Neuronal stem cell (in vitro differentiated cells): ENCODE measurements around the gene OR52E1.

Experiments used
- DNase-seq: peaks from one replicate; pipeline ENCODE4 v3.0.0-alpha.2; 2013; ENCODE audit warnings: low spot score
- H2AFZ ChIP-seq: one replicate; pipeline ENCODE4 v1.6.1; 2013; ENCODE audit warnings: mild to moderate bottlenecking, low read length, inconsistent platforms
- H2AK5ac ChIP-seq: 2 replicates; pipeline ENCODE4 v1.6.1; 2013; ENCODE audit warnings: low read depth, mild to moderate bottlenecking, inconsistent platforms, low read length, moderate library complexity, mixed read lengths
- H2BK120ac ChIP-seq: 2 replicates; pipeline ENCODE4 v1.6.1; 2013; ENCODE audit warnings: low read depth, mild to moderate bottlenecking, inconsistent platforms, low read length, moderate library complexity, mixed read lengths
- H2BK12ac ChIP-seq: one replicate; pipeline ENCODE4 v1.6.1; 2013; ENCODE audit warnings: low read length, inconsistent platforms
- H2BK15ac ChIP-seq: 2 replicates; pipeline ENCODE4 v1.6.1; 2013; ENCODE audit warnings: mild to moderate bottlenecking, low read length, inconsistent platforms, mixed read lengths
- H2BK5ac ChIP-seq: one replicate; pipeline ENCODE4 v1.6.1; 2013; ENCODE audit warnings: inconsistent platforms, mild to moderate bottlenecking, low read length, moderate library complexity
- H3K14ac ChIP-seq: one replicate; pipeline ENCODE4 v1.6.1; 2013; ENCODE audit warnings: low read length, inconsistent platforms
- H3K18ac ChIP-seq: 2 replicates; pipeline ENCODE4 v1.6.1; 2013; ENCODE audit warnings: low read length, inconsistent platforms
- H3K23ac ChIP-seq: 2 replicates; pipeline ENCODE4 v1.6.1; 2013; ENCODE audit warnings: low read depth, mild to moderate bottlenecking, mixed read lengths, low read length, inconsistent platforms; ENCODE audit not compliant: poor library complexity
- H3K27ac ChIP-seq: replicated peaks from 3 replicates; pipeline ENCODE4 v1.5.1; 2013; ENCODE audit warnings: low read length, inconsistent platforms
- H3K27me3 ChIP-seq, 3 experiments: 2 replicates each; pipeline ENCODE4 v1.6.1; 2013; ENCODE audit warnings: low read length in 3 of 3, mild to moderate bottlenecking in 2 of 3, inconsistent platforms in 1 of 3, low read depth in 1 of 3, mixed read lengths in 1 of 3, moderate library complexity in 1 of 3; ENCODE audit not compliant: control insufficient read depth in 3 of 3, insufficient read depth in 3 of 3
- H3K36me3 ChIP-seq, 2 donors: replicated peaks in 1 of 2; 2 replicates each; pipeline ENCODE4 v1.6.1; 2013; ENCODE audit warnings: low read length in 2 of 2; ENCODE audit not compliant: control insufficient read depth in 2 of 2, insufficient read depth in 2 of 2
- H3K4ac ChIP-seq: 2 replicates; pipeline ENCODE4 v1.6.1; 2013; ENCODE audit warnings: inconsistent platforms, mild to moderate bottlenecking, low read length, moderate library complexity
- H3K4me1 ChIP-seq, 2 donors: 1 replicate in 1 of 2; 2 replicates in 1 of 2; pipeline ENCODE4 v1.6.1; 2013; ENCODE audit warnings: low read length in 2 of 2, low read depth in 1 of 2; ENCODE audit not compliant: control insufficient read depth in 2 of 2, insufficient read depth in 1 of 2
- H3K4me2 ChIP-seq: one replicate; pipeline ENCODE4 v1.6.1; 2013; ENCODE audit warnings: mild to moderate bottlenecking, low read length, inconsistent platforms; ENCODE audit not compliant: insufficient read depth, poor library complexity, severe bottlenecking
- H3K4me3 ChIP-seq, 2 donors: 2 replicates each; pipeline ENCODE4 v1.5.1; 2013; ENCODE audit warnings: low read length in 2 of 2, mild to moderate bottlenecking in 2 of 2, inconsistent platforms in 1 of 2, moderate library complexity in 1 of 2
- H3K79me1 ChIP-seq: one replicate; pipeline ENCODE4 v1.6.1; 2013; ENCODE audit warnings: low read depth, mild to moderate bottlenecking, inconsistent platforms, low read length, moderate library complexity
- H3K9ac ChIP-seq: one replicate; pipeline ENCODE4 v1.6.1; 2013; ENCODE audit warnings: mild to moderate bottlenecking, low read depth, low read length, inconsistent platforms; ENCODE audit not compliant: poor library complexity
- H3K9me3 ChIP-seq, 2 donors: replicated peaks in 1 of 2; 2 replicates each; pipeline versions ENCODE3 to v1.6.1; 2013; ENCODE audit warnings: low read length in 2 of 2, mild to moderate bottlenecking in 2 of 2, inconsistent platforms in 1 of 2, low read depth in 1 of 2, mixed read lengths in 1 of 2, moderate library complexity in 1 of 2; ENCODE audit not compliant: control insufficient read depth in 2 of 2, insufficient read depth in 1 of 2
- H4K8ac ChIP-seq: one replicate; pipeline ENCODE4 v1.6.1; 2013; ENCODE audit warnings: low read depth, mild to moderate bottlenecking, inconsistent platforms, low read length, moderate library complexity
- H4K91ac ChIP-seq: one replicate; pipeline ENCODE4 v1.6.1; 2013; ENCODE audit warnings: low read length, low read depth, mild to moderate bottlenecking, inconsistent platforms; ENCODE audit not compliant: poor library complexity
- WGBS, 2 donors: extraction: QIAGEN DNeasy Blood & Tissue Kit; methylation state at CpG; one replicate each; pipeline ENCODE4 v1.1.7; 2013; ENCODE audit warnings: missing lambda C conversion rate in 2 of 2, mixed read lengths in 1 of 2; ENCODE audit not compliant: insufficient read length in 2 of 2, insufficient replicate concordance in 1 of 2; ENCODE audit errors: extremely low coverage in 2 of 2; 5-methylcytosine and 5-hydroxymethylcytosine counted together

Gene OR52E1

DNA sequence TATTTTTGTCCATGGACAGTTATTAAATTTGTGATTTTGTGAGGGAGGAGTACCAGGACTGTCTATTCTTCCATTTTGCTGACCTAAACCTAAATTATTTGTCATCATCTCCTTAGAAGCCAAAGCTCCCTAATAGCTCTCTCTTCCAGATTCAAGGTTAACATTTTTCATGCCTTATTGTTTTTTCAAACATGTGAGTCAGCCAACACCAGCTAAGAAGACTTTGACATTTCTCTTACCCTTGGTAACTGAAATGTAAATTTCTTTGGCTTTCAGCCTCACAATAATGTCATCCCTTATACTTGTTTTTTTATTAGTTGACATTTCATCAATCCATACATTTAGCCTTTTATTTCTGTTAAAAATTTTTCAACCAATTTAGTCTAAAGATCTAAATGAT is 19.2 kb downstream of the OR52E1 start:
- no peak overlapping the region for H4K91ac ChIP-seq
- no peak overlapping the region for H2AK5ac ChIP-seq
- no peak for DNase-seq
- no peak overlapping the region for H4K8ac ChIP-seq
- H3K79me1 ChIP-seq = no peaks in the 10 kb centered on the region
- H3K36me3 ChIP-seq = no peaks in the 10 kb centered on the region
- no peak overlapping the region for H2BK12ac ChIP-seq
- no peak overlapping the region for H3K23ac ChIP-seq
- no peaks in the 10 kb centered on the region for H3K27me3 ChIP-seq
- H3K18ac ChIP-seq = no peak overlapping the region
- no peak overlapping the region for H2BK5ac ChIP-seq
- no peak overlapping the region for H2BK120ac ChIP-seq
- H2AFZ ChIP-seq = no peak overlapping the region
- H3K4me2 ChIP-seq = no peak overlapping the region
- H3K14ac ChIP-seq = no peak overlapping the region
- no peak overlapping the region for H2BK15ac ChIP-seq
- peaks cover 0 to 2% of the 10 kb centered on the region in 2 donors for H3K4me1 ChIP-seq
- H3K4me3 ChIP-seq = no peak overlapping the region
- H3K9me3 ChIP-seq = no peaks in the 10 kb centered on the region
- H3K4ac ChIP-seq = no peak overlapping the region
- H3K27ac ChIP-seq = no peak overlapping the region
- no peak overlapping the region for H3K9ac ChIP-seq

DNA sequence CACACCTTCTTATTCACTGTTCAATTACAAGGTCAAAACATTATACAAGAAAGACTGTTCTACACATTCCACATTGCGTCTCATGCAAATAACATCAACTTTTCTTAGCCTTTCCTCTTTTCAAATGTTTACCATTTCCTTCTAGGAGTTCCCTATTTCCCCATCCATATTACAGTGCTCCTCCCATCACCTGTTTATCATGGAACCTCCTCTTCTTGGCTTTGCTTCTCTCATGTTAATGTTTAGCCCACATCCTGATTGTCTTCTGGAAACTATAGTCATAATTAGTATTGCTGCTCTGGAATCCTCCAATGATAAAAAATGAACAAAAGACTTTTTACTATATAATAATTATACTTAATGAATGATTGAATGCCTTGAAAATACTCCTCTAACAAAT is 21.3 kb downstream of the OR52E1 start:
- no peak overlapping the region for H4K8ac ChIP-seq
- WGBS, 2 donors = no CpG with 5 or more reads among the region's 1 CpG
- H3K14ac ChIP-seq = no peak overlapping the region
- H3K4me3 ChIP-seq = no peak overlapping the region
- no peak overlapping the region for H2BK5ac ChIP-seq
- no peak for DNase-seq
- no peak overlapping the region for H3K18ac ChIP-seq
- H3K79me1 ChIP-seq = no peaks in the 10 kb centered on the region
- H2BK15ac ChIP-seq = no peak overlapping the region
- no peak overlapping the region for H2AK5ac ChIP-seq
- H2BK12ac ChIP-seq = no peak overlapping the region
- H3K9ac ChIP-seq = no peak overlapping the region
- no peak overlapping the region for H3K27ac ChIP-seq
- H3K4me1 ChIP-seq = peaks cover 0 to 2% of the 10 kb centered on the region in 2 donors
- no peak overlapping the region for H4K91ac ChIP-seq
- H3K4me2 ChIP-seq = no peak overlapping the region
- no peak overlapping the region for H2AFZ ChIP-seq
- no peaks in the 10 kb centered on the region for H3K36me3 ChIP-seq
- H3K4ac ChIP-seq = no peak overlapping the region
- H2BK120ac ChIP-seq = no peak overlapping the region
- no peaks in the 10 kb centered on the region for H3K9me3 ChIP-seq
- H3K23ac ChIP-seq = no peak overlapping the region
- no peaks in the 10 kb centered on the region for H3K27me3 ChIP-seq

DNA sequence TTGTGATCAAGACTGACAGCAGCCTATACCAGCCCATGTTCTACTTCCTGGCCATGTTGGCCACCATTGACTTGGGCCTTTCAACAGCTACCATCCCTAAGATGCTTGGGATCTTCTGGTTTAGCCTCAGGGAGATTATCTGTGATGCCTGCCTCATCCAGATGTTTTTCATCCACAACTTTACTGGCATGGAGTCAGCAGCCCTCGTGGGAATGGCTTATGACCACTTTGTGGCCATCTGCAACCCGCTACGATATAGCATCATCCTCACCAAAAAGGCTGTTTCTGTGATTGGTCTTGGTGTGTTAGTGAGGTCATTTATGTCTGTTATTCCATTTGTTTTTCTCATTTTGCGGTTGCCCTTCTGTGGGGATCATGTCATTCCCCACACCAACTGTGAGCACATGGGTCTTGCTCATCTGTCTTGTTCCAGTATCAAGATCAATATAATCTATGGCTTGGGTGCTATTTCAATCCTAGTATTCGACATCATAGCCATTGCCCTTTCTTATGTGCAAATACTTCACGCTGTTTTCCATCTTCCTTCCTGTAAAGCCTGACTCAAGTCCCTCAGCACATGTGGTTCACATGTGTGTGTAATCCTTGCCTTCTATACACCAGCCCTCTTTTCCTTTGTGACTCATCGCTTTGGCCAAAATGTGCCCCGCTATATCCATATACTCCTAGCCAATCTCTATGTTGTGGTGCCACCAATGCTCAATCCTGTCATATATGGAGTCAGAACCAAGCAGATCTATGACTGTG is 23.6 kb downstream of the OR52E1 start:
- Histone ChIP-seq H2BK5ac (no peak overlapping the region), H4K8ac (no peak overlapping the region), H3K79me1 (no peaks in the 10 kb centered on the region), H4K91ac (no peak overlapping the region), H3K4ac (no peak overlapping the region), H3K4me1 (no peaks in the 10 kb centered on the region), H3K23ac (no peak overlapping the region), H2AK5ac (no peak overlapping the region), H3K18ac (no peak overlapping the region), H3K9me3 (no peaks in the 10 kb centered on the region), H3K4me3 (no peak overlapping the region), H2BK120ac (no peak overlapping the region), H3K36me3 (no peaks in the 10 kb centered on the region), H3K27me3 (no peaks in the 10 kb centered on the region), H2BK12ac (no peak overlapping the region), H3K14ac (no peak overlapping the region), H3K4me2 (no peak overlapping the region), H2AFZ (no peak overlapping the region), H3K27ac (no peak overlapping the region), H2BK15ac (no peak overlapping the region), H3K9ac (no peak overlapping the region)
- no peak for DNase-seq
- WGBS, 2 donors = no CpG with 5 or more reads among the region's 8 CpGs

DNA sequence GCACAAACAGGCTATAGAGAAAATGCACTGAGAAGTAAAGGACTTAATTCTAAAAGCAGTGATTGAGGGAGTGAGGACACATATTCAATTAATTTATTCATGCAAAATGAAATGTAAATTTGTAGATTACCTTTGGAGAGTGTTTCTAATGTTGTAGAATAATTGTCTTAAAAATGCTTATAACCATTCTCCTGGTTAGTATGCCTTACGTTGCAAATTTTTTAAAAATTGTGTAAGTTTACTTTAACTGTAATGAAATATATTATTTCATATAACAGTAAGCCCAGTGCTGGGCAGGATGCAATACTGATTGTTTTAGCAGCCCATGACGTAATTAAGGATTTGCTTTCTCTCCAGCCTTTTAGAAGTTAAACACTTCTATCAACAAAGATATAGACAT is 26.6 kb downstream of the OR52E1 start:
- no peak overlapping the region for H2BK12ac ChIP-seq
- no peaks in the 10 kb centered on the region for H3K9me3 ChIP-seq
- H3K23ac ChIP-seq = no peak overlapping the region
- no peak overlapping the region for H2BK15ac ChIP-seq
- no peak overlapping the region for H3K4me3 ChIP-seq
- H2AK5ac ChIP-seq = no peak overlapping the region
- H3K27ac ChIP-seq = no peak overlapping the region
- no peaks in the 10 kb centered on the region for H3K79me1 ChIP-seq
- no peaks in the 10 kb centered on the region for H3K4me1 ChIP-seq
- H2BK5ac ChIP-seq = no peak overlapping the region
- no peak overlapping the region for H3K18ac ChIP-seq
- H4K91ac ChIP-seq = no peak overlapping the region
- H2BK120ac ChIP-seq = no peak overlapping the region
- H3K4me2 ChIP-seq = no peak overlapping the region
- no peak overlapping the region for H2AFZ ChIP-seq
- H3K14ac ChIP-seq = no peak overlapping the region
- no peak overlapping the region for H4K8ac ChIP-seq
- no CpG with 5 or more reads among the region's 2 CpGs for WGBS, 2 donors
- H3K9ac ChIP-seq = no peak overlapping the region
- no peaks in the 10 kb centered on the region for H3K27me3 ChIP-seq
- H3K4ac ChIP-seq = no peak overlapping the region
- H3K36me3 ChIP-seq = no peaks in the 10 kb centered on the region
- no peak for DNase-seq
